Fibroblast of lung (primary cell): ENCODE measurements around the gene DOCK7. TPM values are rescaled to one million over a fixed set of nuclear protein-coding genes. Genes with fewer than 3 reads are reported as not detected.

ENCODE experiments used
- DNase-seq, 2 donors: peaks; one replicate each; pipeline versions ENCODE4 v3.0.0 to v3.0.0-alpha.2; 2010; ENCODE audit warnings: low read depth in 2 of 2
- H2AFZ ChIP-seq: 2 replicates; pipeline ENCODE4 v1.5.1; 2012; ENCODE audit warnings: low read length, control low read depth, inconsistent platforms
- H3K27ac ChIP-seq: 2 replicates; pipeline ENCODE4 v1.5.1; 2011; ENCODE audit warnings: low read length, control low read depth; ENCODE audit not compliant: insufficient read depth
- H3K27me3 ChIP-seq: 2 replicates; pipeline ENCODE4 v1.5.1; 2011; ENCODE audit warnings: mild to moderate bottlenecking, low read length; ENCODE audit not compliant: control insufficient read depth, insufficient read depth
- H3K36me3 ChIP-seq: 2 replicates; pipeline ENCODE4 v1.5.1; 2011; ENCODE audit warnings: low read length; ENCODE audit not compliant: control insufficient read depth, insufficient read depth
- H3K4me1 ChIP-seq: 2 replicates; pipeline ENCODE4 v1.5.1; 2011; ENCODE audit warnings: low read length; ENCODE audit not compliant: control insufficient read depth, insufficient read depth; ENCODE audit errors: extremely low read depth
- H3K4me2 ChIP-seq: 2 replicates; pipeline ENCODE4 v1.5.1; 2011; ENCODE audit warnings: low read length, control low read depth; ENCODE audit not compliant: insufficient read depth; ENCODE audit errors: extremely low read depth
- H3K4me3 ChIP-seq, 4 experiments: fragments of 200-600 bp in 1 of 4; sonication (generic) in 1 of 4; replicated peaks in 1 of 4; 2 replicates each; pipeline ENCODE4 v1.5.1; 2011 to 2016; ENCODE audit warnings: low read length in 4 of 4, low read depth in 3 of 4, mild to moderate bottlenecking in 3 of 4, control low read depth in 2 of 4, inconsistent platforms in 1 of 4, mixed read lengths in 1 of 4; ENCODE audit not compliant: insufficient read depth in 1 of 4; ENCODE audit errors: control extremely low read depth in 1 of 4
- H3K79me2 ChIP-seq: 2 replicates; pipeline ENCODE4 v1.5.1; 2012; ENCODE audit warnings: mild to moderate bottlenecking, low read length, inconsistent platforms; ENCODE audit not compliant: control insufficient read depth, insufficient read depth
- H3K9ac ChIP-seq: 2 replicates; pipeline ENCODE4 v1.5.1; 2011; ENCODE audit warnings: mild to moderate bottlenecking, low read length, control low read depth; ENCODE audit not compliant: insufficient read depth
- H3K9me3 ChIP-seq: 2 replicates; pipeline ENCODE4 v1.5.1; 2012; ENCODE audit warnings: low read depth, low read length; ENCODE audit not compliant: control insufficient read depth, insufficient read depth
- H4K20me1 ChIP-seq: 2 replicates; pipeline ENCODE4 v1.5.1; 2011; ENCODE audit warnings: low read length; ENCODE audit not compliant: control insufficient read depth, insufficient read depth; ENCODE audit errors: extremely low read depth
- EZH2 ChIP-seq: IDR thresholded peaks from 2 replicates; pipeline ENCODE4 v1.5.1; 2012; ENCODE audit warnings: low read length, control low read depth, mild to moderate bottlenecking; ENCODE audit errors: missing control alignments
- polyA plus RNA-seq, 2 donors: library from polyadenylated mRNA; depleted of rRNA in 1 of 2; stranded (reverse) in 1 of 2; unstranded in 1 of 2; fragments of >200 nt; gene quantifications; 2 replicates each; pipeline ENCODE4 v1.2.1, GENCODE V29; 2011 to 2012; ENCODE audit warnings: missing spikeins in 1 of 2
- total RNA-seq: library from RNA; depleted of rRNA; stranded (reverse); fragments of >200 nt; gene quantifications from 2 replicates; pipeline ENCODE4 v1.2.1, GENCODE V29; 2014
- TF ChIP-seq, protein P1 (sequence below), 2 donors: IDR thresholded peaks in 1 of 2; conservative IDR thresholded peaks in 1 of 2; 1 replicate in 1 of 2; 2 replicates in 1 of 2; pipeline ENCODE4 v1.5.1; 2011 to 2012; ENCODE audit warnings: low read length in 2 of 2, control low read depth in 1 of 2, inconsistent platforms in 1 of 2, low read depth in 1 of 2, mild to moderate bottlenecking in 1 of 2

The DOCK7 gene
- total and polyA plus RNA-seq, 2 donors (not counting 1 experiment from before 2014, with no cell fraction given): 66.5 to 153 TPM

GRCh38 chr1:62500210-62500609, 188.0 kb downstream of the DOCK7 start:
- Histone ChIP-seq H3K4me1 (no peaks in the 10 kb centered on the region), H3K27me3 (no peaks in the 10 kb centered on the region), H3K36me3 (peaks cover 4% of the 10 kb centered on the region), H3K4me3 (no peak overlapping the region), H3K9ac (no peak overlapping the region), H2AFZ (no peak overlapping the region), H3K27ac (no peak overlapping the region), H3K79me2 (no peaks in the 10 kb centered on the region), H3K9me3 (no peaks in the 10 kb centered on the region), H4K20me1 (no peaks in the 10 kb centered on the region), H3K4me2 (no peak overlapping the region)
- TF ChIP-seq EZH2: no peak
- TF ChIP-seq, protein P1, sequence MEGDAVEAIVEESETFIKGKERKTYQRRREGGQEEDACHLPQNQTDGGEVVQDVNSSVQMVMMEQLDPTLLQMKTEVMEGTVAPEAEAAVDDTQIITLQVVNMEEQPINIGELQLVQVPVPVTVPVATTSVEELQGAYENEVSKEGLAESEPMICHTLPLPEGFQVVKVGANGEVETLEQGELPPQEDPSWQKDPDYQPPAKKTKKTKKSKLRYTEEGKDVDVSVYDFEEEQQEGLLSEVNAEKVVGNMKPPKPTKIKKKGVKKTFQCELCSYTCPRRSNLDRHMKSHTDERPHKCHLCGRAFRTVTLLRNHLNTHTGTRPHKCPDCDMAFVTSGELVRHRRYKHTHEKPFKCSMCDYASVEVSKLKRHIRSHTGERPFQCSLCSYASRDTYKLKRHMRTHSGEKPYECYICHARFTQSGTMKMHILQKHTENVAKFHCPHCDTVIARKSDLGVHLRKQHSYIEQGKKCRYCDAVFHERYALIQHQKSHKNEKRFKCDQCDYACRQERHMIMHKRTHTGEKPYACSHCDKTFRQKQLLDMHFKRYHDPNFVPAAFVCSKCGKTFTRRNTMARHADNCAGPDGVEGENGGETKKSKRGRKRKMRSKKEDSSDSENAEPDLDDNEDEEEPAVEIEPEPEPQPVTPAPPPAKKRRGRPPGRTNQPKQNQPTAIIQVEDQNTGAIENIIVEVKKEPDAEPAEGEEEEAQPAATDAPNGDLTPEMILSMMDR (conservative IDR thresholded peaks at IDR 0.05 in 1 of 2, IDR thresholded peaks at IDR 0.05 in 1 of 2; ENCODE audit: low read depth in 1 of 2, low read length in 2 of 2): no peak
- DNase-seq: no peak

DNA sequence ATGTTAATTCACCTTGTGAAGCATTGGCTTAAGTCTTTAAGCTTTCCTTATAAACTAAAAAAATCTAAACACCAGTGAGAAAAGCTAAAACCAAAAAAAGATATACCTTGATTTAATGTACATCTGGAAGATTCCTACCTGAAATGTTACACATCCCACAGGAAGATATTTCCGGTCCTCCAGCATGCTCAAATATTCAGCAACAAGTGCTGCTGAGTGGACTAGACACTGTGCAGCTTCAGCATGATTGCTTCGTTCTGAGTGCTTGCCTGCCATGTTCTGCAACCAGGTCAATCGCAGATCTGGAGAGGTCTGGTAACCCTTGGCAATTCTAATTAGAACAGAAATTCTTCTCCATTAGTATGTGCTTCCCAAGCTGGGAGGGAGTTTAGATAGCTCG, 194.0 kb downstream of the DOCK7 start:
- no peak overlapping the region for H3K4me2 ChIP-seq
- peaks cover 4% of the 10 kb centered on the region for H3K36me3 ChIP-seq
- H3K9ac ChIP-seq: no peak overlapping the region
- no peaks in the 10 kb centered on the region for H4K20me1 ChIP-seq
- no peak for DNase-seq
- no peak overlapping the region for H2AFZ ChIP-seq
- H3K9me3 ChIP-seq: no peaks in the 10 kb centered on the region
- H3K4me3 ChIP-seq: no peak overlapping the region
- no peaks in the 10 kb centered on the region for H3K79me2 ChIP-seq
- no peaks in the 10 kb centered on the region for H3K27me3 ChIP-seq
- H3K4me1 ChIP-seq: no peaks in the 10 kb centered on the region
- H3K27ac ChIP-seq: no peak overlapping the region
- TF ChIP-seq EZH2: no peak
- TF ChIP-seq, protein P1 (conservative IDR thresholded peaks at IDR 0.05 in 1 of 2, IDR thresholded peaks at IDR 0.05 in 1 of 2; ENCODE audit: low read depth in 1 of 2, low read length in 2 of 2): no peak

GRCh38 chr1:62493656-62494055, 194.5 kb downstream of the DOCK7 start:
- Histone ChIP-seq H3K9me3 (no peaks in the 10 kb centered on the region), H4K20me1 (no peaks in the 10 kb centered on the region), H3K27me3 (no peaks in the 10 kb centered on the region), H3K27ac (no peak overlapping the region), H3K4me1 (no peaks in the 10 kb centered on the region), H3K9ac (no peak overlapping the region), H3K36me3 (peaks cover 4% of the 10 kb centered on the region), H3K4me2 (no peak overlapping the region), H2AFZ (no peak overlapping the region), H3K79me2 (no peaks in the 10 kb centered on the region), H3K4me3 (no peak overlapping the region)
- DNase-seq: peak; percentile 11 to 44
- TF ChIP-seq EZH2: no peak
- TF ChIP-seq, protein P1 (conservative IDR thresholded peaks at IDR 0.05 in 1 of 2, IDR thresholded peaks at IDR 0.05 in 1 of 2; ENCODE audit: low read depth in 1 of 2, low read length in 2 of 2): no peak
